Epithelial cell of proximal tubule (primary cell): Measurements from ENCODE around the gene RPRD1B. TPM values are rescaled to one million over a fixed set of nuclear protein-coding genes. Genes with fewer than 3 reads are reported as not detected.

ENCODE experiments used
- DNase-seq: peaks from one replicate; pipeline ENCODE4 v3.0.0-alpha.2; 2011; ENCODE audit warnings: low read depth
- H3K4me3 ChIP-seq: 2 replicates; pipeline ENCODE4 v1.5.1; 2011; ENCODE audit warnings: low read depth, mild to moderate bottlenecking, low read length
- CTCF ChIP-seq: conservative IDR thresholded peaks from 2 replicates; pipeline ENCODE4 v1.5.1; 2012; ENCODE audit warnings: low read depth, mild to moderate bottlenecking, low read length
- total RNA-seq: library from RNA; depleted of rRNA; stranded (reverse); fragments of >200 nt; gene quantifications from 2 replicates; pipeline ENCODE4 v1.2.3, GENCODE V29; 2015

The RPRD1B gene
- total RNA-seq, 1 donor from 2014 or later, result 19.9 TPM

- DNase-seq, result no peak
- no peak for TF ChIP-seq CTCF
Measured at GRCh38 chr20:38135271-38135650, 101.7 kb downstream of the RPRD1B start.

GRCh38 chr20:38135651-38136420 lies 102.3 kb downstream of the RPRD1B start:
- no peak for TF ChIP-seq CTCF
- no peak overlapping the region for H3K4me3 ChIP-seq
- no peak for DNase-seq

More at GRCh38 chr20:38135271-38135650, 101.7 kb downstream of the RPRD1B start:
- no peak overlapping the region for H3K4me3 ChIP-seq

GRCh38 chr20:38136421-38137245 lies 103.1 kb downstream of the RPRD1B start:
- no peak for TF ChIP-seq CTCF
- H3K4me3 ChIP-seq, result no peak overlapping the region
- no peak for DNase-seq

GRCh38 chr20:38137441-38138037 lies 104.0 kb downstream of the RPRD1B start:
- TF ChIP-seq CTCF, result no peak
- DNase-seq, result no peak
- H3K4me3 ChIP-seq, result no peak overlapping the region

- TF ChIP-seq CTCF, result no peak
- DNase-seq, result no peak
- no peak overlapping the region for H3K4me3 ChIP-seq
Measured at GRCh38 chr20:38138086-38138778, 104.7 kb downstream of the RPRD1B start.

- no peak for DNase-seq
- H3K4me3 ChIP-seq, result no peak overlapping the region
- no peak for TF ChIP-seq CTCF
Measured at GRCh38 chr20:38139156-38139912, 105.8 kb downstream of the RPRD1B start.
